Heart right ventricle (tissue), 16 donors: ENCODE results near the gene CASK. TPM values are rescaled to one million over a fixed set of nuclear protein-coding genes. Genes with fewer than 3 reads are reported as not detected.
A peak's percentile ranks its signal among the peaks of the same experiment; 100 is the strongest.
"Not testable (repeated sequence)": the region's sequence is repeated elsewhere in the genome, so short reads cannot be mapped to it uniquely, and the experiment has no call there.

Source experiments
- ATAC-seq, 8 donors: fragments of 200-7000 bp; cut with Tn5 transposase; one replicate each; pipeline ENCODE4 v1.9.1; 2020; ENCODE audit warnings: mild to moderate bottlenecking in 8 of 8, moderate library complexity in 8 of 8, moderate number of reproducible peaks in 1 of 8
- DNase-seq, 2 donors: peaks; one replicate each; pipeline ENCODE4 v3.0.0-alpha.2; 2020
- H3K27ac ChIP-seq, 10 donors: fragments of 200-600 bp; sonication (generic) in 2 of 10; one replicate each; pipeline versions ENCODE4 v1.5.0 to v1.8.0; 2020 to 2022; ENCODE audit warnings: mild to moderate bottlenecking in 3 of 10
- H3K27me3 ChIP-seq, 7 donors: fragments of 200-600 bp; one replicate each; pipeline ENCODE4 v1.8.0; 2021 to 2022; ENCODE audit warnings: mild to moderate bottlenecking in 2 of 7
- H3K36me3 ChIP-seq, 9 donors: fragments of 200-600 bp; sonication (generic) in 1 of 9; one replicate each; pipeline versions ENCODE4 v1.5.0 to v1.8.0; 2020 to 2022; ENCODE audit warnings: mild to moderate bottlenecking in 2 of 9
- H3K4me1 ChIP-seq, 9 donors: fragments of 200-600 bp; sonication (generic) in 1 of 9; one replicate each; pipeline versions ENCODE4 v1.5.0 to v1.8.0; 2020 to 2022; ENCODE audit warnings: mild to moderate bottlenecking in 4 of 9
- H3K4me3 ChIP-seq, 10 donors: fragments of 200-600 bp; sonication (generic) in 2 of 10; one replicate each; pipeline versions ENCODE4 v1.5.0 to v1.8.0; 2020 to 2022; ENCODE audit warnings: mild to moderate bottlenecking in 7 of 10, moderate library complexity in 2 of 10
- H3K9me3 ChIP-seq, 11 donors: fragments of 200-600 bp in 10 of 11; sonication (generic) in 2 of 11; one replicate each; pipeline versions ENCODE4 v1.5.0 to v1.8.0; 2013 to 2022; ENCODE audit warnings: mild to moderate bottlenecking in 2 of 11, control low read depth in 1 of 11, moderate library complexity in 1 of 11
- WGBS, 2 donors: extraction: QIAGEN DNeasy Blood & Tissue Kit; methylation state at CpG; one replicate each; pipeline ENCODE4 v1.1.7; 2013; ENCODE audit warnings: inconsistent platforms in 1 of 2; 5-methylcytosine and 5-hydroxymethylcytosine counted together
- intact Hi-C, 10 donors: fragments of 100-400 bp; cut with DNase I; formaldehyde crosslinking; loops; one replicate each; pipeline versions ENCODE4 v1.11.1 to v1.14.2; 2022
- polyA plus RNA-seq, 2 donors: library from polyadenylated mRNA; stranded (reverse); fragments of 200-250 nt; gene quantifications; one replicate each; pipeline ENCODE4 v1.2.3, GENCODE V29; 2013
- total RNA-seq, 10 donors: library from RNA; stranded (reverse); fragmentation: NEBNext Ultra II Directional in 3 of 10; extraction: Animal tissue kit (Norgen Biotek cat#: 25700) in 3 of 10; gene quantifications; one replicate each; pipeline versions ENCODE4 v1.2.1 to v1.2.4, GENCODE V29; 2021 to 2023
- TF ChIP-seq, protein P1 (sequence below), 9 donors: fragments of 200-600 bp; sonication (generic) in 2 of 9; IDR thresholded peaks; one replicate each; pipeline versions ENCODE4 v1.5.0 to v1.8.0; 2021 to 2022; ENCODE audit warnings: antibody characterized with exemption in 9 of 9, mild to moderate bottlenecking in 5 of 9, moderate library complexity in 1 of 9
- donor health status: Arrhythmogenic right ventricular cardiomyopathy.
- donor health status: ischemic (EF 13 %, LVEDD 7.1; RV severe dilation, severe dysfunction).
- donor health status: healthy with polysubstance abuse.
- donor health status: DM: no; HTN: yes; CAD: no.
- donor health status: DM: no; HTN: no; CAD: no.
- donor health status: ischemic (EF 25% LVEDD 6.9; RV normal size, moderate dysfunction).
- donor health status: ischemic (EF 25% LVEDD 5.7; RV mildly dilated, moderate dysfunction).
- donor health status: healthy.
- donor health status: DM: yes; HTN: yes; CAD: no.
- donor health status: Ischemic cardiomyopathy.
- donor health status: ischemic (EF 35%, LVEDD 5.7; RV mildly dilated, moderate dysfunction).
- donor health status: nonischemic (EF 11% LVEDD 7.7; RV severe dilation, severe dysfunction).
- donor health status: DM: yes; HTN: yes; CAD: no.
- donor health status: PGD.
- donor health status: ischemic (EF 29% LVEDD 5.4; RV normal size, mild dysfunction).
- donor health status: nonischemic (EF 23%, LVEDD 6.1; RV moderate dilation, normal function).

Gene CASK
- total and polyA plus RNA-seq, 12 donors = 2.2 to 20.7 (median 12.7) TPM

DNA sequence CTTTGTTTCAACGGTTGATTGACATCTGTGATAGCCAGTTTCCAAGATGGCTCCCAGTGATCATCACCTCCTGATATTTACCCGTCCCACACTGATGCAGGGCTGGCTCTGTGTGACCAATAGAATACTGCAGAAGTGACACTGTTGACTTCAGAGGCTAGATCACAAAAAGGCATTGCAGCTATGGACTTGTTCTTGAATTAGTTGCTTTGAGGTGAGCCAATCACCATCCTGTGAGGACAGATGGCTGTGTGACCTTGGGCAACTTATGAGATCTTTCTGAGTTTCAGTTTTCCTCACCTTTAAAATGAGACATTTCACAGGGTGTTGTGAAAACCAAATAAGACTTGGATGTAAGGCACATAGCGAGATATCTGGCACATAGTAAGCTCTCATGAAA lies 201.1 kb downstream of the CASK start:
- Histone ChIP-seq H3K27ac (no peak overlapping the region), H3K36me3 (peaks cover 0 to 4% (median 0%) of the 10 kb centered on the region in 9 donors)
- intact Hi-C loops = no loop called here

DNA sequence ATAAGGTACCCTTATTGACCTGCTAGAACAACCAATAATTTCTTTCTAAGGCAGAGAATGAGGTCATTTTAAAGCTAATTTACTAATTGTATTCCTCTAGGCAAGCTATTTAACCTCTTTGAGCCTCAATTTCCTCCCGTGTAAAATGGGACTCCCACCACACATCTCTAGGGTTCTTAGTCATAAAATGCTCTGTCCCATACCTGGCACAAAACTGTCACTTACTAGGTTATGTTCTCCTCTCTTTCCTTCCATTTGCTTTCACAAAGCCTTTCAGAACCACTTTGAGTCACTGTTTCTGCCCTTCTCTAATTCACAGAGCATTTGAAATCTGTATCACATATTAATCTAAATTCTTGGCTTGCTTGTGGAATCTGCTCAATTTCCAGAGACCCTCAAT lies 201.8 kb downstream of the CASK start:
- peaks cover 0 to 4% (median 0%) of the 10 kb centered on the region in 9 donors for H3K36me3 ChIP-seq
- ATAC-seq = no peak
- intact Hi-C loops = no loop called here
- TF ChIP-seq, protein P1, sequence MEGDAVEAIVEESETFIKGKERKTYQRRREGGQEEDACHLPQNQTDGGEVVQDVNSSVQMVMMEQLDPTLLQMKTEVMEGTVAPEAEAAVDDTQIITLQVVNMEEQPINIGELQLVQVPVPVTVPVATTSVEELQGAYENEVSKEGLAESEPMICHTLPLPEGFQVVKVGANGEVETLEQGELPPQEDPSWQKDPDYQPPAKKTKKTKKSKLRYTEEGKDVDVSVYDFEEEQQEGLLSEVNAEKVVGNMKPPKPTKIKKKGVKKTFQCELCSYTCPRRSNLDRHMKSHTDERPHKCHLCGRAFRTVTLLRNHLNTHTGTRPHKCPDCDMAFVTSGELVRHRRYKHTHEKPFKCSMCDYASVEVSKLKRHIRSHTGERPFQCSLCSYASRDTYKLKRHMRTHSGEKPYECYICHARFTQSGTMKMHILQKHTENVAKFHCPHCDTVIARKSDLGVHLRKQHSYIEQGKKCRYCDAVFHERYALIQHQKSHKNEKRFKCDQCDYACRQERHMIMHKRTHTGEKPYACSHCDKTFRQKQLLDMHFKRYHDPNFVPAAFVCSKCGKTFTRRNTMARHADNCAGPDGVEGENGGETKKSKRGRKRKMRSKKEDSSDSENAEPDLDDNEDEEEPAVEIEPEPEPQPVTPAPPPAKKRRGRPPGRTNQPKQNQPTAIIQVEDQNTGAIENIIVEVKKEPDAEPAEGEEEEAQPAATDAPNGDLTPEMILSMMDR (IDR thresholded peaks at IDR 0.05) = no peak
- H3K9me3 ChIP-seq = peaks cover 0 to 35% (median 0%) of the 10 kb centered on the region in 11 donors
- WGBS, 2 donors = 90 to 100% methylated on average over 1 of the region's 1 CpG
- DNase-seq = no peak
- H3K27me3 ChIP-seq = peaks cover 0 to 17% (median 0%) of the 10 kb centered on the region in 7 donors
- no peak overlapping the region for H3K27ac ChIP-seq
- peaks cover 0 to 24% (median 0%) of the 10 kb centered on the region in 9 donors for H3K4me1 ChIP-seq
- no peak overlapping the region for H3K4me3 ChIP-seq

More for the DNA sequence above, 201.1 kb downstream of the CASK start:
- ATAC-seq (no peak), DNase-seq (no peak)
- 93 to 94% methylated on average over 3 of the region's 3 CpGs for WGBS, 2 donors
- TF ChIP-seq, protein P1 (IDR thresholded peaks at IDR 0.05) = no peak
- Histone ChIP-seq H3K4me1 (peaks cover 0 to 24% (median 0%) of the 10 kb centered on the region in 9 donors), H3K27me3 (peaks cover 0 to 20% (median 0%) of the 10 kb centered on the region in 7 donors), H3K9me3 (peaks cover 0 to 29% (median 0%) of the 10 kb centered on the region in 11 donors), H3K4me3 (no peak overlapping the region)

DNA sequence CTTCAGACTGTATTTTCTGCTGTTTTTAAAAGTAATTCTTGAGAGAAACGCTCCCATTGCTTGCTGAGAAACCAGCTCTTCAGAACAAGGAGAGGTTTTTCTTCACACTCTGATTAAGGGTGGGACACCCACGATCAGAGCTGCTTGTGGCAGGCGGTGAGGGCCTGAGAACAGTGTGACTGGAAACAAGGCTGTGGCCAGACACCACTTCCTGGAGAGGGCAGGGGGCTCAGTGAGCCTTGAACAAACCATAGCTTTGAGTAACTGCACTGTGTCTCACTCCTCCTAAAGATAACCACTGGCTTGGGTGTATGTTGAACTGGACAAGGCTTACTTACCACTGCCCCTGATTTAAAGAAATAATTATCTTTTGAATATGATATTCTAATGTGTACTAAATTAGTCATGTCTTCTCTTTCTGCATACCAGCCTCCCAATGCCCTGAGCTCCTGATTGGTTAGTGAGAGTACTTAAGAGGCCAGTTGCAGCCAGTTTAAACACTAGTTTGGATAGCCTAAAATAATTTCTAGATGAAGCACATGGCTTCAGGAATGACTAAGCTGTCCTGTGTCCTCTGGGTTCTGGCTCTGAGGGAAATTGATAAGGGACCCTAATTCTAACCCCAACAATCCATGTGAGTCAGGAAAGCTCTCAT lies 203.1 kb downstream of the CASK start:
- TF ChIP-seq, protein P1 (IDR thresholded peaks at IDR 0.05) = no peak
- ATAC-seq = no peak
- intact Hi-C loops = no loop called here
- H3K4me3 ChIP-seq = no peak overlapping the region
- H3K36me3 ChIP-seq = peaks cover 0 to 4% (median 0%) of the 10 kb centered on the region in 9 donors
- peak overlapping the region in 1 of 10 donors; percentile 45 for H3K27ac ChIP-seq
- H3K9me3 ChIP-seq = peaks cover 0 to 35% (median 0%) of the 10 kb centered on the region in 11 donors
- no peak for DNase-seq
- H3K4me1 ChIP-seq = peaks cover 0 to 24% (median 0%) of the 10 kb centered on the region in 9 donors
- peaks cover 0 to 11% (median 0%) of the 10 kb centered on the region in 7 donors for H3K27me3 ChIP-seq
- WGBS, 2 donors = 88 to 91% methylated on average over 3 of the region's 3 CpGs

DNA sequence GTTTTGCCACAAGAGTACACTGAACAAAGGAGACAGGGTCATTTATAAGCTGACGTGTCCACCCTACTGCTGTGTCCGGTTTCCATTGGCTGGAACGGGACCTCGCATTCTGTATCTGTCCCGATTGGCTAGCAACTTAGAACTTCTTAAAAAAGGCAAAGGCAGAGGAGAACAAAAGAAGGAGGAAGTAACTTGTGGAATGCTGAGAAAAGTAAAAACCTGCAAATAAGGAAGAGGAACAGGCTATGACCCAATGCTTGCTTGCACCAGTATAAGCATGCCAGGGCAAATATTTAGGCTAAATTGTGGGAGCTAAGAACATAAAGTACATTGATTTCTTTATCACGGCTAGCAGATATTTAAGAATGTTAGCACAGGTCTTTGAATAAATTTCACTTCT lies 203.7 kb downstream of the CASK start:
- DNase-seq, ATAC-seq, intact Hi-C loops, H3K4me3 ChIP-seq, H3K36me3 ChIP-seq: not testable (repeated sequence)
- 85 to 92% methylated on average over 6 of the region's 6 CpGs for WGBS, 2 donors
- Histone ChIP-seq H3K4me1 (peaks cover 0 to 24% (median 0%) of the 10 kb centered on the region in 9 donors), H3K9me3 (peaks cover 0 to 35% (median 0%) of the 10 kb centered on the region in 11 donors), H3K27me3 (peaks cover 0 to 11% (median 0%) of the 10 kb centered on the region in 7 donors), H3K27ac (peak overlapping the region in 1 of 10 donors; percentile 45)
